ENCODE data around the gene TGFBR3. TPM values are rescaled to one million over a fixed set of nuclear protein-coding genes. Genes with fewer than 3 reads are reported as not detected.

TGFBR3 gene
- total RNA-seq, 1 experiment from 2014 or later: not detected

GRCh38 chr1:91777196-91777595 lies 108.8 kb downstream of the TGFBR3 start:
- no peak overlapping the region for H3K4me3 ChIP-seq (ENCODE audit: low read length)
- DNase-seq: no peak
- no peak overlapping the region for H3K4me2 ChIP-seq (ENCODE audit: low read depth, low read length, poor library complexity, severe bottlenecking)
- no peak overlapping the region for H3K27ac ChIP-seq (ENCODE audit: low read length)
- H3K27me3 ChIP-seq (ENCODE audit: low read length): no peaks in the 10 kb centered on the region
- no peak overlapping the region for H3K9ac ChIP-seq (ENCODE audit: low read length)
- no peaks in the 10 kb centered on the region for H3K36me3 ChIP-seq (ENCODE audit: insufficient read depth, low read length)
- H3K9me3 ChIP-seq (ENCODE audit: low read length): no peaks in the 10 kb centered on the region
- no peaks in the 10 kb centered on the region for H3K4me1 ChIP-seq (ENCODE audit: low read length)
- H2AFZ ChIP-seq (ENCODE audit: low read length): no peak overlapping the region
- no peaks in the 10 kb centered on the region for H3K79me2 ChIP-seq (ENCODE audit: low read length)
- no peaks in the 10 kb centered on the region for H4K20me1 ChIP-seq (ENCODE audit: insufficient read depth, low read depth, low read length)
- H3K9me2 ChIP-seq (replicated peaks; ENCODE audit: insufficient read depth, low read length): no peaks in the 10 kb centered on the region

- H3K27me3 ChIP-seq (ENCODE audit: low read length): no peaks in the 10 kb centered on the region
- H3K36me3 ChIP-seq (ENCODE audit: insufficient read depth, low read length): no peaks in the 10 kb centered on the region
Observed at GRCh38 chr1:91776068-91776794, 109.7 kb downstream of the TGFBR3 start.

GRCh38 chr1:91775227-91775626 lies 110.7 kb downstream of the TGFBR3 start:
- H3K27ac ChIP-seq (ENCODE audit: low read length): no peak overlapping the region
- no peak overlapping the region for H3K4me3 ChIP-seq (ENCODE audit: low read length)
- H3K9me3 ChIP-seq (ENCODE audit: low read length): no peaks in the 10 kb centered on the region

More at GRCh38 chr1:91776068-91776794, 109.7 kb downstream of the TGFBR3 start:
- H3K9ac ChIP-seq (ENCODE audit: low read length): no peak overlapping the region
- H3K9me2 ChIP-seq (replicated peaks; ENCODE audit: insufficient read depth, low read length): no peaks in the 10 kb centered on the region
- no peaks in the 10 kb centered on the region for H4K20me1 ChIP-seq (ENCODE audit: insufficient read depth, low read depth, low read length)
- H3K9me3 ChIP-seq (ENCODE audit: low read length): no peaks in the 10 kb centered on the region
- no peak overlapping the region for H3K4me3 ChIP-seq (ENCODE audit: low read length)
- DNase-seq: no peak
- no peaks in the 10 kb centered on the region for H3K4me1 ChIP-seq (ENCODE audit: low read length)
- no peak overlapping the region for H2AFZ ChIP-seq (ENCODE audit: low read length)
- H3K79me2 ChIP-seq (ENCODE audit: low read length): no peaks in the 10 kb centered on the region
- no peak overlapping the region for H3K27ac ChIP-seq (ENCODE audit: low read length)
- H3K4me2 ChIP-seq (ENCODE audit: low read depth, low read length, poor library complexity, severe bottlenecking): no peak overlapping the region

GRCh38 chr1:91774520-91775203 lies 111.3 kb downstream of the TGFBR3 start:
- H3K9me3 ChIP-seq (ENCODE audit: low read length): no peaks in the 10 kb centered on the region
- H3K9me2 ChIP-seq (replicated peaks; ENCODE audit: insufficient read depth, low read length): no peaks in the 10 kb centered on the region
- H3K36me3 ChIP-seq (ENCODE audit: insufficient read depth, low read length): no peaks in the 10 kb centered on the region
- no peaks in the 10 kb centered on the region for H3K27me3 ChIP-seq (ENCODE audit: low read length)
- H4K20me1 ChIP-seq (ENCODE audit: insufficient read depth, low read depth, low read length): no peaks in the 10 kb centered on the region
- no peaks in the 10 kb centered on the region for H3K4me1 ChIP-seq (ENCODE audit: low read length)
- no peak overlapping the region for H3K4me3 ChIP-seq (ENCODE audit: low read length)
- H3K4me2 ChIP-seq (ENCODE audit: low read depth, low read length, poor library complexity, severe bottlenecking): no peak overlapping the region
- no peak overlapping the region for H3K27ac ChIP-seq (ENCODE audit: low read length)
- DNase-seq: no peak
- no peaks in the 10 kb centered on the region for H3K79me2 ChIP-seq (ENCODE audit: low read length)
- H3K9ac ChIP-seq (ENCODE audit: low read length): no peak overlapping the region
- H2AFZ ChIP-seq (ENCODE audit: low read length): no peak overlapping the region

More at GRCh38 chr1:91775227-91775626, 110.7 kb downstream of the TGFBR3 start:
- H4K20me1 ChIP-seq (ENCODE audit: insufficient read depth, low read depth, low read length): no peaks in the 10 kb centered on the region
- H3K79me2 ChIP-seq (ENCODE audit: low read length): no peaks in the 10 kb centered on the region
- H2AFZ ChIP-seq (ENCODE audit: low read length): no peak overlapping the region
- no peaks in the 10 kb centered on the region for H3K4me1 ChIP-seq (ENCODE audit: low read length)
- H3K9ac ChIP-seq (ENCODE audit: low read length): no peak overlapping the region
- H3K4me2 ChIP-seq (ENCODE audit: low read depth, low read length, poor library complexity, severe bottlenecking): no peak overlapping the region
- no peaks in the 10 kb centered on the region for H3K9me2 ChIP-seq (replicated peaks; ENCODE audit: insufficient read depth, low read length)
- no peak for DNase-seq
- no peaks in the 10 kb centered on the region for H3K36me3 ChIP-seq (ENCODE audit: insufficient read depth, low read length)
- no peaks in the 10 kb centered on the region for H3K27me3 ChIP-seq (ENCODE audit: low read length)

- H3K9ac ChIP-seq (ENCODE audit: low read length): no peak overlapping the region
- H2AFZ ChIP-seq (ENCODE audit: low read length): no peak overlapping the region
- no peaks in the 10 kb centered on the region for H3K9me2 ChIP-seq (replicated peaks; ENCODE audit: insufficient read depth, low read length)
- no peak overlapping the region for H3K27ac ChIP-seq (ENCODE audit: low read length)
- no peaks in the 10 kb centered on the region for H3K9me3 ChIP-seq (ENCODE audit: low read length)
- H3K27me3 ChIP-seq (ENCODE audit: low read length): no peaks in the 10 kb centered on the region
- no peak overlapping the region for H3K4me3 ChIP-seq (ENCODE audit: low read length)
- no peak for DNase-seq
- H4K20me1 ChIP-seq (ENCODE audit: insufficient read depth, low read depth, low read length): no peaks in the 10 kb centered on the region
- no peak overlapping the region for H3K4me2 ChIP-seq (ENCODE audit: low read depth, low read length, poor library complexity, severe bottlenecking)
- H3K79me2 ChIP-seq (ENCODE audit: low read length): no peaks in the 10 kb centered on the region
- no peaks in the 10 kb centered on the region for H3K4me1 ChIP-seq (ENCODE audit: low read length)
- H3K36me3 ChIP-seq (ENCODE audit: insufficient read depth, low read length): no peaks in the 10 kb centered on the region
Observed at GRCh38 chr1:91771717-91772116, 114.2 kb downstream of the TGFBR3 start.

GRCh38 chr1:91770667-91771268 lies 115.2 kb downstream of the TGFBR3 start:
- no peaks in the 10 kb centered on the region for H3K27me3 ChIP-seq (ENCODE audit: low read length)
- H3K9ac ChIP-seq (ENCODE audit: low read length): no peak overlapping the region
- no peaks in the 10 kb centered on the region for H3K36me3 ChIP-seq (ENCODE audit: insufficient read depth, low read length)
- no peaks in the 10 kb centered on the region for H3K79me2 ChIP-seq (ENCODE audit: low read length)
- H3K4me3 ChIP-seq (ENCODE audit: low read length): no peak overlapping the region
- H3K4me2 ChIP-seq (ENCODE audit: low read depth, low read length, poor library complexity, severe bottlenecking): no peak overlapping the region
- H4K20me1 ChIP-seq (ENCODE audit: insufficient read depth, low read depth, low read length): no peaks in the 10 kb centered on the region
- no peak overlapping the region for H3K27ac ChIP-seq (ENCODE audit: low read length)
- no peak for DNase-seq
- no peak overlapping the region for H2AFZ ChIP-seq (ENCODE audit: low read length)
- no peaks in the 10 kb centered on the region for H3K9me2 ChIP-seq (replicated peaks; ENCODE audit: insufficient read depth, low read length)
- no peaks in the 10 kb centered on the region for H3K4me1 ChIP-seq (ENCODE audit: low read length)
- H3K9me3 ChIP-seq (ENCODE audit: low read length): no peaks in the 10 kb centered on the region

GRCh38 chr1:91769742-91770141 lies 116.2 kb downstream of the TGFBR3 start:
- Histone ChIP-seq H3K9me3 (ENCODE audit: low read length) (no peaks in the 10 kb centered on the region), H3K36me3 (ENCODE audit: insufficient read depth, low read length) (no peaks in the 10 kb centered on the region), H4K20me1 (ENCODE audit: insufficient read depth, low read depth, low read length) (no peaks in the 10 kb centered on the region), H3K27me3 (ENCODE audit: low read length) (no peaks in the 10 kb centered on the region), H3K9me2 (replicated peaks; ENCODE audit: insufficient read depth, low read length) (no peaks in the 10 kb centered on the region), H3K4me1 (ENCODE audit: low read length) (no peaks in the 10 kb centered on the region), H3K27ac (ENCODE audit: low read length) (no peak overlapping the region), H3K4me3 (ENCODE audit: low read length) (no peak overlapping the region), H3K79me2 (ENCODE audit: low read length) (no peaks in the 10 kb centered on the region), H3K4me2 (ENCODE audit: low read depth, low read length, poor library complexity, severe bottlenecking) (no peak overlapping the region), H3K9ac (ENCODE audit: low read length) (no peak overlapping the region), H2AFZ (ENCODE audit: low read length) (no peak overlapping the region)
- no peak for DNase-seq
